Ovary (tissue), 9 donors: ENCODE data around the gene KLRF2. TPM values are rescaled to one million over a fixed set of nuclear protein-coding genes. Genes with fewer than 3 reads are reported as not detected.

Experiments used
- DNase-seq, 5 donors: peaks; one replicate each; pipeline ENCODE4 v3.0.0-alpha.2; 2019 to 2020
- H3K27ac ChIP-seq, 2 donors: fragments of 200-600 bp; one replicate each; pipeline versions ENCODE4 v1.5.1 to v1.8.0; 2019 to 2022
- H3K27me3 ChIP-seq: fragments of 200-600 bp; one replicate; pipeline ENCODE4 v1.8.0; 2022
- H3K36me3 ChIP-seq: fragments of 200-600 bp; sonication (generic); one replicate; pipeline ENCODE4 v1.5.1; 2019
- H3K4me1 ChIP-seq: one replicate; pipeline ENCODE4 v1.8.1; 2013; ENCODE audit warnings: mild to moderate bottlenecking, moderate library complexity; ENCODE audit not compliant: insufficient read depth
- H3K4me3 ChIP-seq: fragments of 200-600 bp; sonication (generic); one replicate; pipeline ENCODE4 v1.5.1; 2017
- H3K9me3 ChIP-seq, 2 donors: fragments of 200-600 bp in 1 of 2; sonication (generic) in 1 of 2; one replicate each; pipeline versions ENCODE4 v1.5.1 to v1.8.1; 2013 to 2019; ENCODE audit warnings: mild to moderate bottlenecking in 1 of 2, moderate library complexity in 1 of 2
- CTCF ChIP-seq, 3 donors: fragments of 450-650 bp in 2 of 3; fragments of 200-600 bp in 1 of 3; IDR thresholded peaks; one replicate each; pipeline versions ENCODE4 v1.5.1 to v1.8.0; 2016 to 2022; ENCODE audit warnings: antibody characterized with exemption in 3 of 3, mild to moderate bottlenecking in 1 of 3
- EP300 ChIP-seq: sonication (generic); formaldehyde crosslinking; IDR thresholded peaks from one replicate; pipeline ENCODE4 v1.6.1; 2017; ENCODE audit warnings: antibody characterized with exemption
- POLR2A ChIP-seq: fragments of 450-650 bp; IDR thresholded peaks from one replicate; pipeline ENCODE4 v1.6.1; 2017; ENCODE audit warnings: antibody characterized with exemption, mild to moderate bottlenecking, moderate library complexity
- WGBS, 3 donors: extraction: QIAGEN DNeasy Blood & Tissue Kit in 1 of 3; methylation state at CpG; one replicate each; pipeline versions ENCODE4 v1.1.5 to v1.1.7; 2013 to 2017; 5-methylcytosine and 5-hydroxymethylcytosine counted together
- intact Hi-C, 4 donors: fragments of 100-400 bp; cut with DNase I; formaldehyde crosslinking; loops; one replicate each; pipeline versions ENCODE4 v1.11.0 to v1.15.1; 2022 to 2023
- polyA plus RNA-seq, 2 donors: library from polyadenylated mRNA; stranded (reverse); fragments of 200-250 nt in 1 of 2; fragments of 350-450 nt in 1 of 2; fragmentation: Illumina TruSeq in 1 of 2; extraction: RNeasy Lipid Tissue Mini Kit (QIAGEN cat#74804) in 1 of 2; gene quantifications; one replicate each; pipeline ENCODE4 v1.2.3, GENCODE V29; 2013 to 2014
- total RNA-seq, 7 donors: library from RNA; depleted of rRNA in 2 of 7; stranded (reverse); fragments of >200 nt in 2 of 7; fragmentation: NEBNext Ultra II Directional in 3 of 7; extraction: Animal tissue kit (Norgen Biotek cat#: 25700) in 3 of 7; gene quantifications; one replicate each; pipeline versions ENCODE4 v1.1.0 to v1.2.4, GENCODE V29; 2016 to 2023
- donor health status: DM: no; HTN: no; CAD: no; lungs with moderate emphysema.
- donor health status: DM: no; HTN: no; CAD: no.
- donor health status: Bipolar disorder and iron deficiency.
- donor health status: DM: yes; HTN: yes; CAD: no.
- donor health status: DM: no; HTN: no; CAD: no.
- donor health status: DM: yes; HTN: yes; CAD: no.

Gene KLRF2
- total and polyA plus RNA-seq, 9 donors: not detected

GRCh38 chr12:9851050-9851449, 30.2 kb upstream of the KLRF2 start:
- TF ChIP-seq CTCF (IDR thresholded peaks at IDR 0.05) (no peak), POLR2A (no peak), EP300 (no peak)
- 90 to 95% (median 93%) methylated on average over 5 of the region's 5 CpGs for WGBS, 3 donors
- H3K27ac ChIP-seq: no peak overlapping the region
- intact Hi-C loops: no loop called here
- H3K9me3 ChIP-seq: no peaks in the 10 kb centered on the region
- H3K27me3 ChIP-seq: no peaks in the 10 kb centered on the region
- DNase-seq: no peak
- H3K4me1 ChIP-seq: no peaks in the 10 kb centered on the region
- no peaks in the 10 kb centered on the region for H3K36me3 ChIP-seq
- H3K4me3 ChIP-seq: no peak overlapping the region

- Histone ChIP-seq H3K27me3 (no peaks in the 10 kb centered on the region), H3K4me3 (no peak overlapping the region), H3K9me3 (no peaks in the 10 kb centered on the region), H3K27ac (no peak overlapping the region), H3K36me3 (no peaks in the 10 kb centered on the region), H3K4me1 (no peaks in the 10 kb centered on the region)
- DNase-seq: no peak
- no peak for TF ChIP-seq EP300
- TF ChIP-seq POLR2A: no peak
- TF ChIP-seq CTCF (IDR thresholded peaks at IDR 0.05): no peak
- intact Hi-C loops: no loop called here
- WGBS, 3 donors: 81 to 88% (median 85%) methylated on average over 2 of the region's 2 CpGs
Observed at GRCh38 chr12:9851927-9852326, 29.4 kb upstream of the KLRF2 start.

- no peaks in the 10 kb centered on the region for H3K9me3 ChIP-seq
- H3K27me3 ChIP-seq: no peaks in the 10 kb centered on the region
- WGBS, 3 donors: 90 to 95% (median 90%) methylated on average over 1 of the region's 1 CpG
- intact Hi-C loops: no loop called here
- H3K4me1 ChIP-seq: no peaks in the 10 kb centered on the region
- TF ChIP-seq EP300 (no peak), CTCF (IDR thresholded peaks at IDR 0.05) (no peak)
- no peak for DNase-seq
- no peaks in the 10 kb centered on the region for H3K36me3 ChIP-seq
- no peak overlapping the region for H3K27ac ChIP-seq
- H3K4me3 ChIP-seq: no peak overlapping the region
Observed at GRCh38 chr12:9856151-9856550, 25.1 kb upstream of the KLRF2 start.

- Histone ChIP-seq H3K27me3 (no peaks in the 10 kb centered on the region), H3K36me3 (no peaks in the 10 kb centered on the region), H3K27ac (no peak overlapping the region), H3K4me1 (no peaks in the 10 kb centered on the region), H3K4me3 (no peak overlapping the region), H3K9me3 (no peaks in the 10 kb centered on the region)
- TF ChIP-seq EP300 (no peak), POLR2A (no peak), CTCF (IDR thresholded peaks at IDR 0.05) (no peak)
- DNase-seq: no peak
- intact Hi-C loops: no loop called here
- whole genome bisulfite sequencing, 3 donors: 80 to 84% (median 80%) methylated on average over 3 of the region's 3 CpGs
Observed at GRCh38 chr12:9856894-9857293, 24.4 kb upstream of the KLRF2 start.

GRCh38 chr12:9858135-9858534, 23.2 kb upstream of the KLRF2 start:
- Histone ChIP-seq H3K36me3 (no peaks in the 10 kb centered on the region), H3K27ac (no peak overlapping the region), H3K4me1 (no peaks in the 10 kb centered on the region), H3K9me3 (no peaks in the 10 kb centered on the region), H3K4me3 (no peak overlapping the region), H3K27me3 (no peaks in the 10 kb centered on the region)
- intact Hi-C loops: no loop called here
- TF ChIP-seq POLR2A (no peak), CTCF (IDR thresholded peaks at IDR 0.05) (no peak), EP300 (no peak)
- DNase-seq: no peak
